C4-2B (cell line): Measurements from ENCODE around the gene FNDC11.

Experiments used
- H3K27ac ChIP-seq: fragments of 450-650 bp; 2 replicates; pipeline ENCODE4 v1.5.1; 2017
- ZFX ChIP-seq: fragments of 450-650 bp; IDR thresholded peaks from 2 replicates; pipeline ENCODE4 v1.6.1; 2017
- TF ChIP-seq, protein P1 (sequence below): fragments of 450-650 bp; conservative IDR thresholded peaks from 2 replicates; pipeline ENCODE4 v1.5.1; 2017; ENCODE audit warnings: mild to moderate bottlenecking

FNDC11 gene

DNA sequence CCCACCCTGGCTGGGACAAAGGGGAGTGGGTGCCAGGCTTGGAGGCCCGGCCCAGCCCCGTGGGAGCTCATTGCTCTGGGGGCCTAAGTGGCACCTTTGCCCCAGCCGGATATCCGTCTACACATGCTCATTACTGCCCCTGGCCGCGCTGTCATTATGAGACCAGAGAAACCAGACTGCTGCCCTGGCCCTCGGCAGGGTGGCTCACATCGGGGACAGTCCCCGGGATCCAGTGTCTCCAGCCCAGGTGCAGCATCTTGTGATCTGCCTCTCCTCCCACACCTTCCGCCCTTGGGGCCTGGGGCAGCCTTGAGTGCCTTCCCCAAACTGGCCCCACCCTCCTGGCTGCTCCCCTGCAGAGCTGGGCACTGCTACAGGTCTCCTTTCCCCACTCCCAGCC lies 11.3 kb upstream of the FNDC11 start:
- H3K27ac ChIP-seq, result no peak overlapping the region
- TF ChIP-seq ZFX, result no peak

DNA sequence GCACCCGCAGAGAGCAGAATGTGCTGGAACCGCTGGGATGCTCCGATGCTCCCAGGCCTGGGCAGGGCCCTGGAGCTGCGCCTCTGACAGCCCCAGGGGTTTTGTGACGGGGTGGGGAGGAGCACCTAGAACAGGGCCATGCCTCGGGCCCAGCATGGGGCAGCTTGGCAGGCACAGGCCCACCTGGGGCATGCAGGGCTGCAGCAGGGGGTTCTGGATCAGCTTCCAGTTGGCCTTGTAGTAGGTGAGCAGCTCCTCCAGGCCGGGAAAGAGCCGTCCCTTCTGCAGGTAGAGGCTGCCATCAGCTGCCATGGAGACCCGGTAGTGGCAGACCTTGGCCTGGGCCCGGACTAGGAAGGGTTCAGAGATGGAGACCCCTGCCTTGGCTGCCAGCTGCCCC lies 10.8 kb upstream of the FNDC11 start:
- no peak overlapping the region for H3K27ac ChIP-seq
- TF ChIP-seq, protein P1, sequence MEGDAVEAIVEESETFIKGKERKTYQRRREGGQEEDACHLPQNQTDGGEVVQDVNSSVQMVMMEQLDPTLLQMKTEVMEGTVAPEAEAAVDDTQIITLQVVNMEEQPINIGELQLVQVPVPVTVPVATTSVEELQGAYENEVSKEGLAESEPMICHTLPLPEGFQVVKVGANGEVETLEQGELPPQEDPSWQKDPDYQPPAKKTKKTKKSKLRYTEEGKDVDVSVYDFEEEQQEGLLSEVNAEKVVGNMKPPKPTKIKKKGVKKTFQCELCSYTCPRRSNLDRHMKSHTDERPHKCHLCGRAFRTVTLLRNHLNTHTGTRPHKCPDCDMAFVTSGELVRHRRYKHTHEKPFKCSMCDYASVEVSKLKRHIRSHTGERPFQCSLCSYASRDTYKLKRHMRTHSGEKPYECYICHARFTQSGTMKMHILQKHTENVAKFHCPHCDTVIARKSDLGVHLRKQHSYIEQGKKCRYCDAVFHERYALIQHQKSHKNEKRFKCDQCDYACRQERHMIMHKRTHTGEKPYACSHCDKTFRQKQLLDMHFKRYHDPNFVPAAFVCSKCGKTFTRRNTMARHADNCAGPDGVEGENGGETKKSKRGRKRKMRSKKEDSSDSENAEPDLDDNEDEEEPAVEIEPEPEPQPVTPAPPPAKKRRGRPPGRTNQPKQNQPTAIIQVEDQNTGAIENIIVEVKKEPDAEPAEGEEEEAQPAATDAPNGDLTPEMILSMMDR, result no peak
- no peak for TF ChIP-seq ZFX

DNA sequence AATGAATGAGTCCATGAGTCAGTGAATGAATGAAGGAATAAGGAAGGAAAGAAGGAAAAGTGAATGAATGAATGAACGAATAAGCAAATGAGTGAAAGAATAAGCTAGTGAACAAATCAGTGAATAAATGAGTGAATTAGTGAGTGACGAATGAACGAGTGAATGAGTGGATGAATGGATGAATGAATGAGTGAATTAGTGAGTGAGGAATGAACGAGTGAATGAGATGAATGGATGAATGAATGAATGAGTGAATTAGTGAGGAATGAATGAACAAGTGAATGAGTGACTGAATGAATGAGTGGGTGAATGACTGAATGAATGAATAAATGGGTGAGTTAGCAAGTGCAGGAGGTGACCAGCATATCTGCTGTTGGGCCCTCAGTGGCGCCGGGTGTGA lies 10.2 kb upstream of the FNDC11 start:
- H3K27ac ChIP-seq, result no peak overlapping the region
- no peak for TF ChIP-seq ZFX
- TF ChIP-seq, protein P1, result no peak

DNA sequence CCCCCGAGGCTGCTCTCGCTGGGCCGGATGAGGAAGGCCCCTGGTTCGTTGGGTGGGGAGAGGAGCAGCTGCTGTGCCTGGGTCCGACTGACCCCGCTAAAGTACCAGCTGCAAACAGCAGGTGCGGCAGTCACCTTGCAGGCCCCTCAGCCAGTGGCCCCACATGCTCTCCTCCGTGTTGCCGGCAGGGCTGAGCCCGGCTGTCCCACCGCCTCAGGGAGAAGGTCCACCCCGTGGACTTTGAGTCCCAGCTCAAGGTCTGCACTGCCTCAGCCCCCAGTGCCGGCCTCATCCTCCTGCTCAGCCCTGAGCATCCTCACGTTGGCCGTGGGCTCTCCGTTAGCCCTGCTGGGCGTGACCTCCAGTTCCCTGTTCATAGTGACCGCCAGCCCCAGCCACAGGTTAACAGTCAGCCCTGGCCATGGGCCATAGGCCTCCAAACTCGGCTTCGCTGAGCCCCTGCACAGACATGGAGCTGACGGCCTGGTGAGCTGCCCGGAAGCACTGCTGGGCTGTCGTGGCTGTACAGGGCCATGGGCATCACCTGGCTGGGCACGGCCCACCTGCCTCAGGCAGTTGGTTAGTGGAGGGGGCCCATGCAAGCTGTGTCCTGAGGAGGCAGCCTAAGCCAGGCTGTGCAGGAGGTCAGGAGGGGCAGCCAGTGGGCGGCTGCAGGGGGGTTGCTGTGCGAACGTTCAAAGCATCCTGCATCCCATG lies 9.6 kb upstream of the FNDC11 start:
- no peak overlapping the region for H3K27ac ChIP-seq
- TF ChIP-seq ZFX, result no peak
- TF ChIP-seq, protein P1, result no peak

DNA sequence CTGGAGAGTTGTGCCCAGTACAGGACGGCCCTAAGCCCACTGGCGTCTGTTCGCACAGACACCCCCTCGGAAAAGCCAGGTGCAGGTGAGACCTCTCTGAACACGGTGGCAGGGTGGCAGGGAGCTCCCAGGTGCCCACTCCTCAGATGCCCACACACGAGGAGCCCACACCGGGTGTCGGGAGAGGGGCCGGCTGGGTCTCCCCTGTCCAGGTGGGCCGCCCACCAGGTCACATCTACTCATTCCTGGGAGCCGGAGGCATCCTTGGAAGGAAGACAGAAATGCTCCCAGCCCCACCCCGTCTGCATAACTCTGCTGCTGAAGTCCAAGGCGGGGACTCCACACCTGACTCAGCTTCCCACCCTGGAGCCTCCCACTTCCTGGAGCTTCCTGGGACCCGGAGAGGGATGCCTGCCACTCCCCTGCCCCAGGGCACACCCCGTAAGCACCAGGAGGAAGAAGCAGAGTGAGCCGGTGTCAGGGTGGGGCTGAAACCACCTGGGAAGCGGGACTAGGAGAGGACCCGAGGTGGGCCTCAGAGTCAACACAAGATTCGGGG lies 8.9 kb upstream of the FNDC11 start:
- H3K27ac ChIP-seq, result no peak overlapping the region
- TF ChIP-seq ZFX, result no peak
- TF ChIP-seq, protein P1, result no peak

DNA sequence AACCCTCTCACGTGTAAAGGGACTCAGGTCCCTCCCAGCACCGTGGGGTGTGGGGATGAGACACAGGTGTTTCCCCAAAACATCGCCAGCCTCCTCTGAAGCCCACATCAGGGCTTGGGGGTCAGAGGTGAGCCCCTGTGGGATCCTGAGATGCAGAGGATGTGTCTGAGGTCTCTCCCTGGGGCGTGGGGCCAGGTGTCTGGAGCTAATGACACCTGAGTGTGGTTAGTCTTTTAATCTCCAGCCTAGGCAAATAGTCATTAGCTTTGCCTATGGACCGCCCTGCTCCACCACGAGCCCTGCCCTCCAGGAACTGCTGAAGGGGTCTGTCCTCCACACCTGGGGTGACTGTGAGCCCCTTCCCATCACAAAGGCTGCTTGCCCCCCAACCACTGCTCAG lies 8.1 kb upstream of the FNDC11 start:
- TF ChIP-seq, protein P1, result no peak
- TF ChIP-seq ZFX, result no peak
- H3K27ac ChIP-seq, result no peak overlapping the region

DNA sequence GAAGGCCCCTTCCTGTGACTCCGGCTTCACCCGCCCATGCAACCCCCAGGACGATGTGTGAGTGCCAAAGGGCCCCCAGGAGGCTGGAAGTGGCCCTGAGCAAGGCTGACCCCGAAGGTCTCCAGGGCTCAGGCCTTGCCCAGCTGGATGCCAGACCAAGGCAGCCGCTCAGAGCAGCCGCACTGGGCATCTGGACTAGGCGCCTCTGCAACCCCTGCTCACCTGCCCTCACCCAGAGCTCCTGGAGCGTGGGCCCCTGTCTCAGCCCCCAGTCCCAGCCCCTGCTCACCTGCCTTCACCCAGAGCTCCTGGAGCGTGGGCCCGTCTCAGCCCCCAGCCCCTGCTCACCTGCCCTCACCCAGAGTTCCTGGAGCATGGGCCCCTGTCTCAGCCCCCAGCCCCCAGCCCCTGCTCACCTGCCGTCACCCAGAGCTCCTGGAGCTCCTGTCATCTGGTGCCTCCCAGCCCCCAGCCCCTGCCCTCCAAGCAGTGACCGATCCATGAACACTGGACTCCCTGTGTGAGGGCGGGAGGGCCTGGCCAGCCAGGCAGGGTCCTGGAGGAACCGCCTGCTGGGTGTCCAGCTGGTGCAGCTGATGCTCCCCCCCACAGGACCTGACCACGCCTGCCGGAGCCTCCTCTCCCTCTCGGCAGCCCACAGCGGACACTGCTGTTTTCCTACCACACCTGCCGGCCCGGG lies 7.6 kb upstream of the FNDC11 start:
- no peak for TF ChIP-seq ZFX
- TF ChIP-seq, protein P1, result no peak

More for the DNA sequence above, 7.6 kb upstream of the FNDC11 start:
- H3K27ac ChIP-seq, result no peak overlapping the region
